ENCODE measurements around the gene PCBD1. TPM values are rescaled to one million over a fixed set of nuclear protein-coding genes. Genes with fewer than 3 reads are reported as not detected.

PCBD1 gene
- polyA plus RNA-seq, 3 donors = 18.0 to 28.3 (median 21.3) TPM

GRCh38 chr10:70907637-70908405, 19.5 kb upstream of the PCBD1 start:
- Histone ChIP-seq H3K4me2 (replicated peaks; ENCODE audit: extremely low read depth, low read length, poor library complexity, severe bottlenecking) (no peak overlapping the region), H3K27me3 (ENCODE audit: control insufficient read depth in 2 of 2, insufficient read depth in 2 of 2, low read length in 2 of 2) (no peaks in the 10 kb centered on the region), H2AFZ (ENCODE audit: insufficient read depth, low read depth, low read length, poor library complexity, severe bottlenecking) (no peak overlapping the region), H3K79me2 (ENCODE audit: insufficient read depth, low read length) (no peaks in the 10 kb centered on the region), H3K9me3 (replicated peaks in 1 of 2; ENCODE audit: control insufficient read depth in 1 of 2, insufficient read depth in 1 of 2, low read length in 2 of 2) (peaks cover 0 to 9% of the 10 kb centered on the region in 2 donors), H3K9ac (ENCODE audit: insufficient read depth, low read length, poor library complexity, severe bottlenecking) (no peak overlapping the region), H4K20me1 (ENCODE audit: insufficient read depth, low read length) (no peaks in the 10 kb centered on the region), H3K4me3 (replicated peaks in 1 of 3; ENCODE audit: low read depth in 2 of 3, low read length in 3 of 3) (no peak overlapping the region), H3K36me3 (replicated peaks in 1 of 2; ENCODE audit: control insufficient read depth in 1 of 2, insufficient read depth in 2 of 2, low read length in 2 of 2) (no peaks in the 10 kb centered on the region), H3K27ac (ENCODE audit: low read depth in 1 of 2, low read length in 2 of 2) (no peak overlapping the region), H3K4me1 (ENCODE audit: control insufficient read depth in 1 of 2, insufficient read depth in 2 of 2, low read length in 2 of 2) (no peaks in the 10 kb centered on the region)
- Mint-ChIP-seq H3K36me3 (no peaks in the 10 kb centered on the region), H3K4me1 (no peaks in the 10 kb centered on the region), H3K27me3 (ENCODE audit: low read depth in 3 of 3) (peaks cover 5 to 13% (median 7%) of the 10 kb centered on the region in 3 donors), H3K9me3 (peaks cover 2 to 10% (median 5%) of the 10 kb centered on the region in 7 donors), H3K4me3 (no peak overlapping the region), H3K27ac (no peak overlapping the region)
- DNase-seq = no peak
- intact Hi-C loops (cut with micrococcal nuclease) = no loop called here
- WGBS (ENCODE audit: insufficient coverage) = 93% methylated on average over 3 of the region's 16 CpGs
- TF ChIP-seq CTCF (IDR thresholded peaks at IDR 0.05) = no peak

GRCh38 chr10:70906953-70907636, 18.7 kb upstream of the PCBD1 start:
- H3K4me3 Mint-ChIP-seq = no peak overlapping the region
- Histone ChIP-seq H3K27ac (ENCODE audit: low read depth in 1 of 2, low read length in 2 of 2) (no peak overlapping the region), H3K4me3 (replicated peaks in 1 of 3; ENCODE audit: low read depth in 2 of 3, low read length in 3 of 3) (no peak overlapping the region), H2AFZ (ENCODE audit: insufficient read depth, low read depth, low read length, poor library complexity, severe bottlenecking) (no peak overlapping the region), H3K9me3 (replicated peaks in 1 of 2; ENCODE audit: control insufficient read depth in 1 of 2, insufficient read depth in 1 of 2, low read length in 2 of 2) (peaks cover 0 to 6% of the 10 kb centered on the region in 2 donors), H3K9ac (ENCODE audit: insufficient read depth, low read length, poor library complexity, severe bottlenecking) (no peak overlapping the region), H3K36me3 (replicated peaks in 1 of 2; ENCODE audit: control insufficient read depth in 1 of 2, insufficient read depth in 2 of 2, low read length in 2 of 2) (no peaks in the 10 kb centered on the region), H3K79me2 (ENCODE audit: insufficient read depth, low read length) (no peaks in the 10 kb centered on the region), H3K27me3 (ENCODE audit: control insufficient read depth in 2 of 2, insufficient read depth in 2 of 2, low read length in 2 of 2) (no peaks in the 10 kb centered on the region), H3K4me1 (ENCODE audit: control insufficient read depth in 1 of 2, insufficient read depth in 2 of 2, low read length in 2 of 2) (no peaks in the 10 kb centered on the region), H4K20me1 (ENCODE audit: insufficient read depth, low read length) (no peaks in the 10 kb centered on the region), H3K4me2 (replicated peaks; ENCODE audit: extremely low read depth, low read length, poor library complexity, severe bottlenecking) (no peak overlapping the region)
- no peaks in the 10 kb centered on the region for H3K36me3 Mint-ChIP-seq
- no peak for DNase-seq
- H3K4me1 Mint-ChIP-seq = no peaks in the 10 kb centered on the region
- WGBS (ENCODE audit: insufficient coverage) = 97% methylated on average over 9 of the region's 15 CpGs
- H3K9me3 Mint-ChIP-seq = peaks cover 1 to 7% (median 3%) of the 10 kb centered on the region in 7 donors
- no peak for TF ChIP-seq CTCF (IDR thresholded peaks at IDR 0.05)
- H3K27ac Mint-ChIP-seq = no peak overlapping the region
- intact Hi-C loops (cut with micrococcal nuclease) = no loop called here
- peaks cover 5 to 10% (median 7%) of the 10 kb centered on the region in 3 donors for H3K27me3 Mint-ChIP-seq (ENCODE audit: low read depth in 3 of 3)
